Measurements from ENCODE around the gene MRAS.

- TF ChIP-seq CTCF (conservative IDR thresholded peaks at IDR 0.05), result no peak
- no peak for TF ChIP-seq EZH2 (IDR thresholded peaks at IDR 0.05; ENCODE audit: low read depth)
Observed at GRCh38 chr3:138334608-138335007, 13.8 kb upstream of the MRAS start.
